ENCODE measurements around the gene PRDM10. TPM values are rescaled to one million over a fixed set of nuclear protein-coding genes. Genes with fewer than 3 reads are reported as not detected.
"Not testable (repeated sequence)": the region's sequence is repeated elsewhere in the genome, so short reads cannot be mapped to it uniquely, and the experiment has no call there.

PRDM10 gene
- total RNA-seq, 1 experiment from 2014 or later: 4.0 TPM

- H3K27ac ChIP-seq: no peak overlapping the region
- no peaks in the 10 kb centered on the region for H3K4me1 ChIP-seq (replicated peaks)
- no peaks in the 10 kb centered on the region for H3K9me3 ChIP-seq (replicated peaks)
- DNase-seq (ENCODE audit: low read depth in 1 of 2, low spot score in 2 of 2): no peak
- no peaks in the 10 kb centered on the region for H3K27me3 ChIP-seq (replicated peaks)
- H3K4me3 ChIP-seq: no peak overlapping the region
- H3K36me3 ChIP-seq: no peaks in the 10 kb centered on the region
Observed at GRCh38 chr11:129978447-129978846, 24.2 kb downstream of the PRDM10 start.

- no peak for DNase-seq (ENCODE audit: low read depth in 1 of 2, low spot score in 2 of 2)
- no peaks in the 10 kb centered on the region for H3K4me1 ChIP-seq (replicated peaks)
- no peak overlapping the region for H3K27ac ChIP-seq
Observed at GRCh38 chr11:129976328-129976727, 26.3 kb downstream of the PRDM10 start.

GRCh38 chr11:129975543-129975942, 27.1 kb downstream of the PRDM10 start:
- no peak overlapping the region for H3K27ac ChIP-seq
- no peaks in the 10 kb centered on the region for H3K9me3 ChIP-seq (replicated peaks)
- DNase-seq (ENCODE audit: low read depth in 1 of 2, low spot score in 2 of 2): no peak
- no peaks in the 10 kb centered on the region for H3K36me3 ChIP-seq
- no peaks in the 10 kb centered on the region for H3K27me3 ChIP-seq (replicated peaks)
- H3K4me1 ChIP-seq (replicated peaks): no peaks in the 10 kb centered on the region
- H3K4me3 ChIP-seq: no peak overlapping the region

More at GRCh38 chr11:129976328-129976727, 26.3 kb downstream of the PRDM10 start:
- Histone ChIP-seq H3K9me3 (replicated peaks) (no peaks in the 10 kb centered on the region), H3K27me3 (replicated peaks) (no peaks in the 10 kb centered on the region), H3K4me3 (no peak overlapping the region), H3K36me3 (no peaks in the 10 kb centered on the region)

GRCh38 chr11:129974672-129975071, 28.0 kb downstream of the PRDM10 start:
- H3K36me3 ChIP-seq: no peaks in the 10 kb centered on the region
- H3K27me3 ChIP-seq (replicated peaks): no peaks in the 10 kb centered on the region
- no peaks in the 10 kb centered on the region for H3K4me1 ChIP-seq (replicated peaks)
- DNase-seq (ENCODE audit: low read depth in 1 of 2, low spot score in 2 of 2): no peak
- H3K9me3 ChIP-seq (replicated peaks): no peaks in the 10 kb centered on the region
- H3K4me3 ChIP-seq: no peak overlapping the region
- H3K27ac ChIP-seq: no peak overlapping the region

GRCh38 chr11:129974237-129974636, 28.4 kb downstream of the PRDM10 start:
- no peaks in the 10 kb centered on the region for H3K4me1 ChIP-seq (replicated peaks)
- H3K9me3 ChIP-seq (replicated peaks): no peaks in the 10 kb centered on the region
- H3K27ac ChIP-seq: no peak overlapping the region
- no peak for DNase-seq (ENCODE audit: low read depth in 1 of 2, low spot score in 2 of 2)
- H3K36me3 ChIP-seq: no peaks in the 10 kb centered on the region
- no peak overlapping the region for H3K4me3 ChIP-seq
- H3K27me3 ChIP-seq (replicated peaks): no peaks in the 10 kb centered on the region

GRCh38 chr11:129973809-129974208, 28.8 kb downstream of the PRDM10 start:
- no peak for DNase-seq (ENCODE audit: low read depth in 1 of 2, low spot score in 2 of 2)
- no peaks in the 10 kb centered on the region for H3K4me1 ChIP-seq (replicated peaks)
- H3K36me3 ChIP-seq: no peaks in the 10 kb centered on the region
- H3K27me3 ChIP-seq (replicated peaks): no peaks in the 10 kb centered on the region
- H3K27ac ChIP-seq: no peak overlapping the region
- H3K4me3 ChIP-seq: no peak overlapping the region
- no peaks in the 10 kb centered on the region for H3K9me3 ChIP-seq (replicated peaks)

GRCh38 chr11:129973068-129973467, 29.6 kb downstream of the PRDM10 start:
- H3K27me3 ChIP-seq (replicated peaks): no peaks in the 10 kb centered on the region
- H3K4me1 ChIP-seq (replicated peaks): no peaks in the 10 kb centered on the region
- H3K27ac ChIP-seq: no peak overlapping the region
- no peak for DNase-seq (ENCODE audit: low read depth in 1 of 2, low spot score in 2 of 2)
- no peak overlapping the region for H3K4me3 ChIP-seq
- H3K9me3 ChIP-seq (replicated peaks): no peaks in the 10 kb centered on the region
- no peaks in the 10 kb centered on the region for H3K36me3 ChIP-seq

- no peaks in the 10 kb centered on the region for H3K9me3 ChIP-seq (replicated peaks)
- DNase-seq (ENCODE audit: low read depth in 1 of 2, low spot score in 2 of 2): no peak
- no peaks in the 10 kb centered on the region for H3K4me1 ChIP-seq (replicated peaks)
- no peak overlapping the region for H3K27ac ChIP-seq
- no peak overlapping the region for H3K4me3 ChIP-seq
- H3K36me3 ChIP-seq: no peaks in the 10 kb centered on the region
- H3K27me3 ChIP-seq (replicated peaks): no peaks in the 10 kb centered on the region
Observed at GRCh38 chr11:129972611-129973010, 30.0 kb downstream of the PRDM10 start.

GRCh38 chr11:129971856-129972255, 30.8 kb downstream of the PRDM10 start:
- not testable (repeated sequence) for H3K4me1 ChIP-seq (replicated peaks); H3K4me3 ChIP-seq; H3K27ac ChIP-seq; H3K36me3 ChIP-seq; H3K27me3 ChIP-seq (replicated peaks); H3K9me3 ChIP-seq (replicated peaks); DNase-seq (ENCODE audit: low read depth in 1 of 2, low spot score in 2 of 2)

- no peak overlapping the region for H3K4me3 ChIP-seq
- DNase-seq (ENCODE audit: low read depth in 1 of 2, low spot score in 2 of 2): no peak
- H3K27me3 ChIP-seq (replicated peaks): no peaks in the 10 kb centered on the region
- 0 out of 2 replicates have a peak, but pooled peaks cover 4% of the 10 kb centered on the region for H3K4me1 ChIP-seq (replicated peaks)
- H3K36me3 ChIP-seq: no peaks in the 10 kb centered on the region
- no peaks in the 10 kb centered on the region for H3K9me3 ChIP-seq (replicated peaks)
- no peak overlapping the region for H3K27ac ChIP-seq
Observed at GRCh38 chr11:129969920-129970319, 32.7 kb downstream of the PRDM10 start.

- Histone ChIP-seq H3K4me3 (no peak overlapping the region), H3K36me3 (no peaks in the 10 kb centered on the region), H3K9me3 (replicated peaks) (no peaks in the 10 kb centered on the region), H3K27me3 (replicated peaks) (no peaks in the 10 kb centered on the region), H3K27ac (no peak overlapping the region), H3K4me1 (replicated peaks) (0 out of 2 replicates have a peak, but pooled peaks cover 4% of the 10 kb centered on the region)
- DNase-seq (ENCODE audit: low read depth in 1 of 2, low spot score in 2 of 2): no peak
Observed at GRCh38 chr11:129968591-129969419, 33.8 kb downstream of the PRDM10 start.

GRCh38 chr11:129967996-129968395, 34.6 kb downstream of the PRDM10 start:
- H3K27me3 ChIP-seq (replicated peaks): no peaks in the 10 kb centered on the region
- H3K9me3 ChIP-seq (replicated peaks): no peaks in the 10 kb centered on the region
- 0 out of 2 replicates have a peak, but pooled peaks cover 4% of the 10 kb centered on the region for H3K4me1 ChIP-seq (replicated peaks)
- no peak for DNase-seq (ENCODE audit: low read depth in 1 of 2, low spot score in 2 of 2)
- H3K4me3 ChIP-seq: no peak overlapping the region
- no peaks in the 10 kb centered on the region for H3K36me3 ChIP-seq
- H3K27ac ChIP-seq: no peak overlapping the region

GRCh38 chr11:129965248-129965647, 37.4 kb downstream of the PRDM10 start:
- no peak overlapping the region for H3K27ac ChIP-seq
- no peaks in the 10 kb centered on the region for H3K27me3 ChIP-seq (replicated peaks)
- H3K36me3 ChIP-seq: no peaks in the 10 kb centered on the region
- no peaks in the 10 kb centered on the region for H3K9me3 ChIP-seq (replicated peaks)
- DNase-seq (ENCODE audit: low read depth in 1 of 2, low spot score in 2 of 2): no peak
- no peak overlapping the region for H3K4me3 ChIP-seq
- H3K4me1 ChIP-seq (replicated peaks): peaks cover 9% of the 10 kb centered on the region

- no peaks in the 10 kb centered on the region; the same call in 1 of the 2 replicates for H3K36me3 ChIP-seq
- H3K9me3 ChIP-seq (replicated peaks): no peaks in the 10 kb centered on the region
- no peaks in the 10 kb centered on the region for H3K27me3 ChIP-seq (replicated peaks)
- H3K4me3 ChIP-seq: no peak overlapping the region
- peaks cover 9% of the 10 kb centered on the region for H3K4me1 ChIP-seq (replicated peaks)
- peak in 1 of 2 experiments; percentile 39 for DNase-seq (ENCODE audit: low read depth in 1 of 2, low spot score in 2 of 2)
- H3K27ac ChIP-seq: no peak overlapping the region
Observed at GRCh38 chr11:129960216-129961214, 42.1 kb downstream of the PRDM10 start.
